ENCODE results near the gene SCYL2.

The SCYL2 gene

GRCh38 chr12:100267603-100268281, 765 bp downstream of the SCYL2 start:
- peak overlapping the region; percentile 89 for H3K4me3 ChIP-seq (replicated peaks; ENCODE audit: low read depth, low read length)
- H3K27me3 ChIP-seq (replicated peaks; ENCODE audit: control insufficient read depth, insufficient read depth, low read length), result no peaks in the 10 kb centered on the region
- no peak for DNase-seq (ENCODE audit: extremely low read depth, insufficient read length)
- no peak for TF ChIP-seq CTCF (IDR thresholded peaks at IDR 0.05; ENCODE audit: insufficient read depth, low read length, poor library complexity, severe bottlenecking)
- no peaks in the 10 kb centered on the region for H3K36me3 ChIP-seq (ENCODE audit: control insufficient read depth, insufficient read depth, low read length)

- H3K4me3 ChIP-seq (replicated peaks; ENCODE audit: low read depth, low read length), result peak overlapping the region; percentile 89
- no peak for DNase-seq (ENCODE audit: extremely low read depth, insufficient read length)
- no peaks in the 10 kb centered on the region for H3K27me3 ChIP-seq (replicated peaks; ENCODE audit: control insufficient read depth, insufficient read depth, low read length)
- H3K36me3 ChIP-seq (ENCODE audit: control insufficient read depth, insufficient read depth, low read length), result no peaks in the 10 kb centered on the region
- no peak for TF ChIP-seq CTCF (IDR thresholded peaks at IDR 0.05; ENCODE audit: insufficient read depth, low read length, poor library complexity, severe bottlenecking)
Observed at GRCh38 chr12:100268835-100269564, 2.0 kb downstream of the SCYL2 start.

- Histone ChIP-seq H3K4me3 (replicated peaks; ENCODE audit: low read depth, low read length) (no peak overlapping the region), H3K36me3 (ENCODE audit: control insufficient read depth, insufficient read depth, low read length) (no peaks in the 10 kb centered on the region), H3K27me3 (replicated peaks; ENCODE audit: control insufficient read depth, insufficient read depth, low read length) (no peaks in the 10 kb centered on the region)
- no peak for TF ChIP-seq CTCF (IDR thresholded peaks at IDR 0.05; ENCODE audit: insufficient read depth, low read length, poor library complexity, severe bottlenecking)
- DNase-seq (ENCODE audit: extremely low read depth, insufficient read length), result no peak
Observed at GRCh38 chr12:100273782-100274181, 6.8 kb downstream of the SCYL2 start.

GRCh38 chr12:100274291-100274690, 7.3 kb downstream of the SCYL2 start:
- no peak overlapping the region for H3K4me3 ChIP-seq (replicated peaks; ENCODE audit: low read depth, low read length)
- no peaks in the 10 kb centered on the region for H3K27me3 ChIP-seq (replicated peaks; ENCODE audit: control insufficient read depth, insufficient read depth, low read length)
- no peak for DNase-seq (ENCODE audit: extremely low read depth, insufficient read length)
- TF ChIP-seq CTCF (IDR thresholded peaks at IDR 0.05; ENCODE audit: insufficient read depth, low read length, poor library complexity, severe bottlenecking), result no peak
- no peaks in the 10 kb centered on the region; the same call in 1 of the 2 replicates for H3K36me3 ChIP-seq (ENCODE audit: control insufficient read depth, insufficient read depth, low read length)

- Histone ChIP-seq H3K27me3 (replicated peaks; ENCODE audit: control insufficient read depth, insufficient read depth, low read length) (no peaks in the 10 kb centered on the region), H3K4me3 (replicated peaks; ENCODE audit: low read depth, low read length) (no peak overlapping the region), H3K36me3 (ENCODE audit: control insufficient read depth, insufficient read depth, low read length) (no peaks in the 10 kb centered on the region; the same call in 1 of the 2 replicates)
- TF ChIP-seq CTCF (IDR thresholded peaks at IDR 0.05; ENCODE audit: insufficient read depth, low read length, poor library complexity, severe bottlenecking), result no peak
- no peak for DNase-seq (ENCODE audit: extremely low read depth, insufficient read length)
Observed at GRCh38 chr12:100279159-100279558, 12.2 kb downstream of the SCYL2 start.
